ENCODE measurements around the gene PLA2G1B. TPM values are rescaled to one million over a fixed set of nuclear protein-coding genes. Genes with fewer than 3 reads are reported as not detected.
"Not testable (repeated sequence)": the region's sequence is repeated elsewhere in the genome, so short reads cannot be mapped to it uniquely, and the experiment has no call there.

PLA2G1B gene
- total RNA-seq, 2 donors from 2014 or later, result not detected

DNA sequence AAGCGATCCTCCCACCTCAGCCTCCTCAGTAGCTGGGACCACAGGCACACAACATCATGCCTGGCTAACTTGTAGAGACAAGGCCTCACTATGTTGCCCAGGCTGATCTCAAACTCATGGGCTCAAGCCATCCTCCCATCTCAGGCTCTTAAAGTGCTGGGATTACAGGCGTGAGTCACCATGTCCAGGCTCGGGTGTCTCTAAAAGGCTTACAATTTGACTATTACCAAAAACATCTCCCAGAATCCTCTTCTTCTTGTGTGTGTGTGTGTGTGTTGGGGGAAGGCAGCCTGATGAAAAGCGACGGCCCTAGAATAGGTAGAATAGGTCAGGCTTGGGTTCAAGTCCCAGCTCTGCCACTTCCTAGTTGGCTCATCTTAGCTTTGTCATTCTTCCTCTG, 24.5 kb upstream of the PLA2G1B start:
- Mint-ChIP-seq H3K9me3 (no peaks in the 10 kb centered on the region), H3K36me3 (ENCODE audit: insufficient read depth in 2 of 2) (no peaks in the 10 kb centered on the region), H3K4me1 (ENCODE audit: low read depth) (peaks cover 7% of the 10 kb centered on the region), H3K27me3 (ENCODE audit: low read depth) (no peaks in the 10 kb centered on the region), H3K4me3 (no peak overlapping the region), H3K27ac (no peak overlapping the region)
- no peak for ATAC-seq (replicated peaks in 1 of 2)
- DNase-seq, result no peak

DNA sequence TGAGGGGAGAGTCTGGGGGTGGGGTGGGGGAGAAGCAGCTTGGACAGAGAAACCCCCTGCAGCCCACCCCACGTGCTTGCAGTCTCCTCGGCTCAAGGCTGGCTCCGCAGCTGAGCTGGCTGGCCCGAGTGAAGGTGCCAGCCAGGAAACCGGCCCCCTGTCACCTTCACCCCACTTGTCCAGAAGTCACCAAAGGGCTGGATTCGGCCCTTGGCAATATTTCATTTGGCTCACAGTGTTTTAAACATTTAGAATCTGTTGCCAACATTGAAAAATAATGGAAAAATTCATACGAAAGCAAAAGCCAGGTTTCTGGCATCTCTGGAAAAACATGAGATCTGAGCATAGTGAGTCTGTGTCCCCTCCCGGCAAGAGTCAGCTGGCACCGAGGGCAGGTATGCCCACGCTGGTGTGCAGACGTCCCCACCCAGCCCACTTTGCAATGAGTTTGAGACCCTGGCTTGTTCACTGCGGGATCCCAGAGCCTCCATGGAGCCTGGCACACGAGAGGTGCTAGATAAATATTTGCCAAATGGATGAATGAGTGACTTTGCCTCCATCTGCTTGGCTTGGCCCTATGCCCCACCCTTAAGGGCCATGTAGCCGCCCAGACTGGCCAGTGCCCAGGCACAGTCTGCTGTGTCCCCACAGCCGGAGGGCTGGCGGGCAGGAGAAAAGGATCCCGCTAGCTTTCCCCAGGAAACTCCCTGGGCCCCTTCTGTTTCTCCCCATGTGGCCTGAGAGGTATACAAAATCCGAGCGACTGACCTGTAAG, 23.2 kb upstream of the PLA2G1B start:
- Mint-ChIP-seq H3K4me3 (no peak overlapping the region), H3K27ac (no peak overlapping the region), H3K9me3 (no peaks in the 10 kb centered on the region), H3K27me3 (ENCODE audit: low read depth) (no peaks in the 10 kb centered on the region), H3K4me1 (ENCODE audit: low read depth) (no peaks in the 10 kb centered on the region), H3K36me3 (ENCODE audit: insufficient read depth in 2 of 2) (no peaks in the 10 kb centered on the region)
- ATAC-seq (replicated peaks in 1 of 2) (no peak), DNase-seq (no peak)

DNA sequence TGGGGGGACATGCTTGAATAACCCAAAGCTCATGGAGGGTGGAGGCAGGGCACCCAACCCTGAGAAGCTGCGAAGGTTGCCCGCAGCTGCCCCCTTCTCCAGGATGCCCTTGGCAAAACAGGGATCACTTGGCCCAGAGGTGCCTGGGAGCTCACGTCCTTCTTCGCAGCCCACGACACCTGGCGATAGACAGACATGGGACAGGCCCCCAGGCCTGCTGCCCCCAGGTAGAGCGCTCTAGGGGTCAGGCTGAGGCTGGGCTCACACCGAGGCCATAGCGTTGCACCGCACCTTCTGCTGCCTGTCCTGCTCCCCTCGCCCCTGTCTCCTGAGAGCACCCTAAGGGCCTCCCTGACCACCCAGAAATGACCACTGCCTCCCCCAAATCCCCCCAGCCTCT, 20.2 kb upstream of the PLA2G1B start:
- Mint-ChIP-seq H3K4me3 (no peak overlapping the region), H3K4me1 (ENCODE audit: low read depth) (no peaks in the 10 kb centered on the region), H3K27ac (no peak overlapping the region), H3K36me3 (ENCODE audit: insufficient read depth in 2 of 2) (no peaks in the 10 kb centered on the region), H3K27me3 (ENCODE audit: low read depth) (no peaks in the 10 kb centered on the region), H3K9me3 (no peaks in the 10 kb centered on the region)
- DNase-seq (no peak), ATAC-seq (replicated peaks in 1 of 2) (no peak)

DNA sequence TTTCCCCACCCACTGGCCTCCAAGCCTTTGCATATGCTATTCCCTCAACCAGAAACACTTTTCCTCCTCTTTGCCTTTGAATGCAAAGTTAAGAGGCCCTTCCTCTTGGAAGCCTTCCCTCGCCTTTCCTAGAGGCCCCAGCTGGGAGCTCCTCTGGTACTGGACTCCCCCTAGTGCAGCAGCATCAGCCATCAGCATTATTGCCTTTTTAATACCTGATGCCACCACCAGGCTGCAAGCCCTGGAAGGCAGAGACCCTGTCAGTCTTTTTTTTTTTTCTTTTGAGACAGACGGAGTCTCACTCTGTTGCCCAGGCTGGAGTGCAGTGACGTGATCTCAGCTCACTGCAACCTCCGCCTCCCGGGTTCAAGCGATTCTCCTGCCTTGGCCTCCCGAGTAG, 19.1 kb upstream of the PLA2G1B start:
- Mint-ChIP-seq H3K36me3 (ENCODE audit: insufficient read depth in 2 of 2) (no peaks in the 10 kb centered on the region), H3K4me1 (ENCODE audit: low read depth) (no peaks in the 10 kb centered on the region), H3K27ac (no peak overlapping the region), H3K9me3 (no peaks in the 10 kb centered on the region), H3K27me3 (ENCODE audit: low read depth) (no peaks in the 10 kb centered on the region), H3K4me3 (no peak overlapping the region)
- DNase-seq (no peak), ATAC-seq (replicated peaks in 1 of 2) (no peak)

DNA sequence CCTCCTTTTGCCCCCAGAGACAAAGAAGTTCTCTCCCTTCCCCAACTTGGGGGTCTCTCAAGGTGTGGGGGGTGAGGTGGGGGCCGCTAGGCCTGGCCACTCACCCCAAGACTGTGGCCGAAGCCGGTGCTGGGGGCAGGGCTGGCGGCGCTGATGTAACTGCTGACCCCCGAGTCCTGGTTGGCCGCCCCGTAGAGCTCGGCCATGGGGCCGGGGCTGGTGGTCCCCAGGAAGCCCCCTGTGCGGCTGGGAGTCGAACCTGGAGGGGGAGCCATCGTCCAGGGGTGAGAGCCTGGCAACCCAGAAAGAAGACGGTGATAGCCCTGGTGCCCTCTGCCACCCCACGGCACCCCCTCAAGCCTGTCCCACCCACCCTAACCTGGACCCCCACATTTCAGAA, 18.5 kb upstream of the PLA2G1B start:
- no peaks in the 10 kb centered on the region for H3K36me3 Mint-ChIP-seq (ENCODE audit: insufficient read depth in 2 of 2)
- DNase-seq, result no peak

DNA sequence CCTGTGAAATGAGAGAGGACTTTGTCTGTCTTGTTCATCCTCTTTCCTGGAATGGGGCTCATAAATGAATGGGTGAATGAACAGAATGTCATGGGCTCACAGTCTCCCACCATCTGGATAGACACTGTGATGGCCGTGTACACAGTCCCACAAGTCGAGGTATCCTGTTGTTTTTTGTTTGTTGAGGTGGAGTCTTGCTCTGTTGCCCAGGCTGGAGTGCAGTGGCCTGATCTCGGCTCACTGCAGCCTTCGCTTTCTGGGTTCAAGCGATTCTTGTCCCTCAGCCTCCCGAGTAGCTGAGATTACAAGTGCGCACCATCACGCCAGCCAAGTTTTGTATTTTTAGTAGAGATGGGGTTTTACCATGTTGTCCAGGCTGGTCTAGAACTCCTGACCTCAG, 16.1 kb upstream of the PLA2G1B start:
- H3K36me3 Mint-ChIP-seq (ENCODE audit: insufficient read depth in 2 of 2), result peaks cover under 1% of the 10 kb centered on the region in 2 donors
- H3K4me3 Mint-ChIP-seq, result no peak overlapping the region
- no peak for ATAC-seq (replicated peaks in 1 of 2)

More for the DNA sequence above, 18.5 kb upstream of the PLA2G1B start:
- Mint-ChIP-seq H3K9me3 (no peaks in the 10 kb centered on the region), H3K4me3 (no peak overlapping the region), H3K27me3 (ENCODE audit: low read depth) (no peaks in the 10 kb centered on the region), H3K27ac (no peak overlapping the region), H3K4me1 (ENCODE audit: low read depth) (no peaks in the 10 kb centered on the region)
- no peak for ATAC-seq (replicated peaks in 1 of 2)

DNA sequence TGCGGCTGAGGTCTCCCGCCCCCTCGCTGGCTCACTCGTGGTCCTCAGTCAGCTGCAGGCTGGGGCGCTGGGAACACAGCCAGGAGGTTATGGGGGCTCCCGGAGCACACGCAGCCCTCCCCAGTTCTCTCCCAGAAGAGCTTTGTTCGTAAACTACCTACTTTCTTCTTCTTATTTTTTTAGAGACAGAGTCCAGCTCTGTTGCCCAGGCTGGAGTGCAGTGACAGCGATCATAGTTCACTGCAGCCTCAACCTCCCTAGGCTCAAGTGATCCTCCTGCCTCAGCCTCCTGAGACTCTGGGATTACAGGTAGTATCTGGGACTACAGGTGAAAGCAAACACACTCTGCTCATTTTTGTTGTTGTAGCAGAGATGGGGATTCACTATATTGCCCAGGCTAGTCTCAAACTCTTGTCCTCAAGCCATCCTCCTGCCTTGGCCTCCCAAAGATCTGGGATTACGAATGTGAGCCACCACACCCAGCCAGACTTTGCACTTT, 15.5 kb upstream of the PLA2G1B start:
- DNase-seq (no peak), ATAC-seq (replicated peaks in 1 of 2) (no peak)
- no peak overlapping the region for H3K4me3 Mint-ChIP-seq
- H3K4me1 Mint-ChIP-seq (ENCODE audit: low read depth), result no peaks in the 10 kb centered on the region
- peaks cover 3 to 4% of the 10 kb centered on the region in 2 donors for H3K36me3 Mint-ChIP-seq (ENCODE audit: insufficient read depth in 2 of 2)
- H3K27ac Mint-ChIP-seq, result no peak overlapping the region
- peaks cover 2% of the 10 kb centered on the region for H3K27me3 Mint-ChIP-seq (ENCODE audit: low read depth)
- peaks cover 3 to 4% of the 10 kb centered on the region in 2 donors for H3K9me3 Mint-ChIP-seq

More for the DNA sequence above, 16.1 kb upstream of the PLA2G1B start:
- peaks cover under 1% of the 10 kb centered on the region in 2 donors for H3K9me3 Mint-ChIP-seq
- no peak overlapping the region for H3K27ac Mint-ChIP-seq
- no peak for DNase-seq
- H3K4me1 Mint-ChIP-seq (ENCODE audit: low read depth), result no peaks in the 10 kb centered on the region
- H3K27me3 Mint-ChIP-seq (ENCODE audit: low read depth), result no peaks in the 10 kb centered on the region

DNA sequence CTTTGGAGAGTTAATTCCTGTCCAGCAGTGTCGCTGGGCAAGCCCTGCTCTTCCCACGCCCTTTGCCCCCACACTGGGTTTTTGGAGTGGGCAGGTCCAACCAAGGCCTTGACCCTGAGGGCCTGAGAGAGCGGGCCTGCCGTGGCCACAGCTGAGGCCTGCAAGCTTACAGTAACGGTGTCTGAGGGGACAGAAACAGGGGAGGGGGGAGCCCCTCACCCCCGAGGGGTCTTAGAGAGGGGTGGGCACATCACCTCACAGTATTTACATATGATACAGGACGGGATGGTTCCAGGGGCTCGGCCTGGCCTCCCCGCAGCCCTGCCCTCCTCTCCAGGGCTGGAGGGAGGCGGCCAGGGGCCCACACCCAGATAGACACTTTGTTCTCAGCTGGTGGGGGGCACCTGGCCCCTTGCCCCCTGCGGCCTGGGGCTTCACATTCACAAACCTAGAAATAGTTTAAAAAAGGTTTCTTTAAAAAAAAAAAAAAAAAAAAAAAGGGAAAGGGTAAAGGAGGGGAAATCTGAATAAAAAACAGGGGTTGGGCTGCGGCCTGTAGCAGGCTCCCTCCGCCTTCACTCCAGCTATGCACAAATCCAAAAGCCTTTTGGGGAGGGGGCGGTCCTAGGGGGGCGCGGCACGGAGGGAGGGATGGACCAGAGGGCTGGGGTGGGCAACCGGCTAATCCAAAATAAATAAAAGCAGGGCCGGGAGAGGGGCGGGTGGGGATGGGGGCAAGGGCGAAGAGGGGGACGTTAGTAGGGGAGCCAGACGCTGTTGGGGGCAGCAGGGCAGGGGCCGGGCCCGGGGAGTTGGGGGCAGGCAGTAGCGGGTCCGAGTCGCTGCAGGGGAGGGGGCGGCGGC, 14.8 kb upstream of the PLA2G1B start:
- DNase-seq (no peak), ATAC-seq (replicated peaks in 1 of 2) (no peak)
- no peak overlapping the region for H3K27ac Mint-ChIP-seq
- no peak overlapping the region for H3K4me3 Mint-ChIP-seq
- peaks cover 10 to 11% of the 10 kb centered on the region in 2 donors for H3K36me3 Mint-ChIP-seq (ENCODE audit: insufficient read depth in 2 of 2)
- no peaks in the 10 kb centered on the region for H3K4me1 Mint-ChIP-seq (ENCODE audit: low read depth)
- H3K27me3 Mint-ChIP-seq (ENCODE audit: low read depth), result peaks cover 7% of the 10 kb centered on the region
- peaks cover 9 to 10% of the 10 kb centered on the region in 2 donors for H3K9me3 Mint-ChIP-seq

DNA sequence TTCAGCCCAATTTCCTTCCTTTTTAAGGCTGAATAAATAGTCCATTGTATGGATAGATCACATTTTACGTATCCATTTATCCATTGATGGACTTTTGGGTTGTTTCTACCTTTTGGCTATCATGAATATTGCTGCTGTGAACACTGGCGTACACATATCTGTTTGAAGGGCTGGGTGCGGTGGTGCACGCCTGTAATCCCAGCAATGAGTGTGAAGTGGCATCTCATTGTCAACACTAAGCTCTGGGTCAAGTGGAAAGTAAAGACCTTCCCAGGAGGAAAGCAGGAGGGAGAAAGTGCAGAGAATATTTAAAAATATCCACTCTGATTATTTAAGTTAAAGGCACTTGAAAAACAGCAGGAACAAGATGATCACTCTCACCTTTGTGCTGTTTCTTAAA, 11.7 kb upstream of the PLA2G1B start:
- ATAC-seq (replicated peaks in 1 of 2) (no peak), DNase-seq (no peak)
- no peak overlapping the region for H3K27ac Mint-ChIP-seq
- no peak overlapping the region for H3K4me3 Mint-ChIP-seq
- H3K36me3 Mint-ChIP-seq (ENCODE audit: insufficient read depth in 2 of 2), result peaks cover 12 to 20% of the 10 kb centered on the region in 2 donors
- H3K9me3 Mint-ChIP-seq, result peaks cover 11 to 18% of the 10 kb centered on the region in 2 donors
- H3K27me3 Mint-ChIP-seq (ENCODE audit: low read depth), result peaks cover 7% of the 10 kb centered on the region
- H3K4me1 Mint-ChIP-seq (ENCODE audit: low read depth), result no peaks in the 10 kb centered on the region

DNA sequence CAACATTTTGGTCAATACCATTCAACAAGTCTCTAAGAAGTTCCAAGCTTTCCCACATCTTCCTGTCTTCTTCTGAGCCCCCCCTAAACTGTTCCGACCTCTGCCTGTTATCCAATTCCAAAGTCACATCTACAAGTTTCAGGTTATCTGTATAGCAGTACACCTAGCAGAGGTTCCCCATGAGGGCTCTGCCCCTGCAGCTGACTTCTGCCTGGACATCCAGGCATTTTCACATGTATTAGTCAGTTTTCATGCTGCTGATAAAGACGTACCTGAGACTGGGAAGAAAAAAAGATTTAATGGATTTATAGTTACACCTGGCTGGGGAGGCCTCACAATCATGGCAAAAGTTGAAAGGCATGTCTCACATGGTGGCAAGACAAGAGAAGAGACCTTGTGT, 10.2 kb upstream of the PLA2G1B start:
- no peaks in the 10 kb centered on the region for H3K4me1 Mint-ChIP-seq (ENCODE audit: low read depth)
- peaks cover 12 to 20% of the 10 kb centered on the region in 2 donors for H3K36me3 Mint-ChIP-seq (ENCODE audit: insufficient read depth in 2 of 2)
- DNase-seq, result no peak
- no peak overlapping the region for H3K27ac Mint-ChIP-seq
- no peak for ATAC-seq (replicated peaks in 1 of 2)
- peaks cover 7% of the 10 kb centered on the region for H3K27me3 Mint-ChIP-seq (ENCODE audit: low read depth)
- peaks cover 11 to 18% of the 10 kb centered on the region in 2 donors for H3K9me3 Mint-ChIP-seq
- no peak overlapping the region for H3K4me3 Mint-ChIP-seq

DNA sequence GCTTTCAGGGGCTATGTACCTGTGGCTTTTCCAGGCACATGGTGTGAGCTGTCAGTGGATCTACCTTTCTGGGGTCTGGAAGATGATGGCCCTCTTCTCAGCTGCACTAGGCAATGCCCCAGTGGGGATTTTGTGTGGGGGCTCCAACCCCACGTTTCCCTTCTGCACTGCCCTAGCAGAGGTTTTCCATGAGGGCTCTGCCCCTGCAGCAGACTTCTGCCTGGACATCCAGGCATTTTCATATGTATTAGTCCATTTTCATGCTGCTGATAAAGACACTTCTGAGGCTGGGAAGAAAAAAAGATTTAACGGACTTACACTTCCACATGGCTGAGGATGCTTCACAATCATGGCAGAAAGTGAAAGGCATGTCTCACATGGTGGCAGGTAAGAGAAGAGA, 8.8 kb upstream of the PLA2G1B start:
- not testable (repeated sequence) for DNase-seq
- H3K36me3 Mint-ChIP-seq (ENCODE audit: insufficient read depth in 2 of 2), result peaks cover 12 to 20% of the 10 kb centered on the region in 2 donors

DNA sequence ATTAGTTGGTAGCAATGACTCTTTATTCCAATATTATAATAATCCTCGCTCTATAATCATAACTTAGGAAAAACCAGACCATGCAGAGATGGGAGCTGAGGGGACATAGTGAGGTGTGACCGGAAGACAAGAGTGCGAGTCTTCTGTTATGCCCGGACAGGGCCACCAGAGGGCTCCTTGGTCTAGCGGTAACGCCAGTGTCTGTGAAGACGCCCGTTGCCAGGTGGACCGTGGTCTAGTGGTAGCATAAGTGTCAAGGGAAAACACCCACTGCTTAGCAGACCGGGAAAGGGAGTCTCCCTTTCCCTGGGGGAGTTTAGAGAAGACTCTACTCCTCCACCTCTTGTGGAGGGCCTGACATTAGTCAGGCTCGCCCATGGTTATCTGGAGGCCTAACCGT, 7.9 kb upstream of the PLA2G1B start:
- H3K9me3 Mint-ChIP-seq, result peaks cover 11 to 18% of the 10 kb centered on the region in 2 donors
- not testable (repeated sequence) for H3K27me3 Mint-ChIP-seq (ENCODE audit: low read depth); H3K4me1 Mint-ChIP-seq (ENCODE audit: low read depth); H3K27ac Mint-ChIP-seq; ATAC-seq (replicated peaks in 1 of 2); H3K4me3 Mint-ChIP-seq
- DNase-seq, result peak; percentile 50 to 52
- H3K36me3 Mint-ChIP-seq (ENCODE audit: insufficient read depth in 2 of 2), result peaks cover 12 to 20% of the 10 kb centered on the region in 2 donors

More for the DNA sequence above, 8.8 kb upstream of the PLA2G1B start:
- not testable (repeated sequence) for H3K27ac Mint-ChIP-seq; ATAC-seq (replicated peaks in 1 of 2); H3K27me3 Mint-ChIP-seq (ENCODE audit: low read depth); H3K4me3 Mint-ChIP-seq; H3K4me1 Mint-ChIP-seq (ENCODE audit: low read depth)
- peaks cover 11 to 18% of the 10 kb centered on the region in 2 donors for H3K9me3 Mint-ChIP-seq

DNA sequence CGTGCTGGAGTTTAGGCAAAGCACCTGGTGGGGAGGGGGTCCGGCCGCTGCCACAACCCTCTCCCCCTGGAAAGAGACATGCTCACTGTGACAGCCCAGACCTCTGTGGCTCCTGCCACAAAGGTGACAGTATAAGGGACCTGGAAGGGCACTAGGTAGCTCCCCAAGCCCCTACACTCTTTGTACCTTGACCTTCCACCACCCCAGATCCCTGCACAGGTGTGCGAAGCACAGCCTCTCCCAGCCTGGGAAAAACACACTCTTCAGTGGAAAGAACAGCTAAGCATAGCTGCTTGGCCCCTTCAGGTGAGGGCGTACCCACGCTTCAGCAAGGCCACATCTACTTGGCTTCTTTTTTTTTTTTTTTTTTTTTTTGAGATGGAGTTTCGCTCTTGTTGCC, 4.9 kb upstream of the PLA2G1B start:
- Mint-ChIP-seq H3K4me3 (no peak overlapping the region), H3K9me3 (peaks cover 2 to 9% of the 10 kb centered on the region in 2 donors), H3K27ac (no peak overlapping the region), H3K36me3 (ENCODE audit: insufficient read depth in 2 of 2) (peaks cover 3 to 10% of the 10 kb centered on the region in 2 donors), H3K27me3 (ENCODE audit: low read depth) (no peaks in the 10 kb centered on the region), H3K4me1 (ENCODE audit: low read depth) (no peaks in the 10 kb centered on the region)
- ATAC-seq (replicated peaks in 1 of 2) (no peak), DNase-seq (no peak)
